H1 (cell line): ENCODE data around the gene PRSS16. TPM values are rescaled to one million over a fixed set of nuclear protein-coding genes. Genes with fewer than 3 reads are reported as not detected.

Experiments used
- ASH2L ChIP-seq: fragments of 200-600, 300-600 bp; sonication (generic); IDR thresholded peaks from one replicate; pipeline ENCODE4 v1.7.1; 2017; ENCODE audit warnings: low read length
- ATF3 ChIP-seq: IDR thresholded peaks from 2 replicates; pipeline ENCODE4 v1.6.1; 2011; ENCODE audit warnings: low read depth, mild to moderate bottlenecking, low read length; ENCODE audit not compliant: insufficient read depth
- KDM4A ChIP-seq: IDR thresholded peaks from one replicate; pipeline ENCODE4 v1.7.1; 2012; ENCODE audit warnings: low read depth, mild to moderate bottlenecking, moderate library complexity, low read length, inconsistent platforms; ENCODE audit not compliant: severe bottlenecking
- POLR2AphosphoS5 ChIP-seq: IDR thresholded peaks from 2 replicates; pipeline ENCODE4 v1.6.1; 2011; ENCODE audit warnings: low read depth, low read length
- SAP30 ChIP-seq: fragments of 300-600 bp; sonication (generic); IDR thresholded peaks from 2 replicates; pipeline ENCODE4 v1.7.1; 2012; ENCODE audit warnings: low read length, moderate library complexity, mild to moderate bottlenecking, inconsistent platforms; ENCODE audit not compliant: insufficient read depth, insufficient replicate concordance
- SIN3A ChIP-seq, 2 experiments: IDR thresholded peaks in 1 of 2; conservative IDR thresholded peaks in 1 of 2; 2 replicates each; pipeline ENCODE4 v1.6.1; 2011 to 2012; ENCODE audit warnings: low read length in 2 of 2, improper control_type of control experiment in 1 of 2, low read depth in 1 of 2, mild to moderate bottlenecking in 1 of 2
- SUZ12 ChIP-seq: fragments of 200-600 bp; sonication (generic); IDR thresholded peaks from 2 replicates; pipeline ENCODE4 v1.6.1; 2012; ENCODE audit warnings: mild to moderate bottlenecking, inconsistent platforms, low read length, moderate library complexity, mixed read lengths
- TCF12 ChIP-seq: IDR thresholded peaks from 2 replicates; pipeline ENCODE4 v1.6.1; 2011; ENCODE audit warnings: low read depth, mild to moderate bottlenecking, low read length
- TEAD4 ChIP-seq: IDR thresholded peaks from 2 replicates; pipeline ENCODE4 v1.6.1; 2012; ENCODE audit warnings: low read depth, low read length, inconsistent platforms, mixed read lengths
- YY1 ChIP-seq: IDR thresholded peaks from 2 replicates; pipeline ENCODE4 v1.6.1; 2011; ENCODE audit warnings: low read depth, mild to moderate bottlenecking, low read length
- polyA plus RNA-seq, 7 experiments: library from polyadenylated mRNA; depleted of rRNA in 3 of 7; stranded (reverse) in 5 of 7; unstranded in 2 of 7; fragments of >200 nt in 5 of 7; fragments of 200-250 nt in 2 of 7; gene quantifications; 1 replicate in 5 of 7; 2 replicates in 1 of 7; 4 replicates in 1 of 7; pipeline versions ENCODE4 v1.2.1 to v1.2.3, GENCODE V29; 2011 to 2013; ENCODE audit warnings: missing spikeins in 2 of 7, mixed read lengths in 2 of 7
- total RNA-seq: library from RNA; stranded (reverse); fragmentation: NEBNext Ultra II Directional; extraction: Animal tissue kit (Norgen Biotek cat#: 25700); gene quantifications from 2 replicates; pipeline ENCODE4 v1.2.1, GENCODE V29; 2021

PRSS16 gene
- total and polyA plus RNA-seq, 2 of the 8 experiments (the other 6 are each of a cell fraction or from before 2014, with no cell fraction given) = 20.2 to 38.9 TPM

GRCh38 chr6:27296106-27296783, 48.7 kb downstream of the PRSS16 start (continued):
- TF ChIP-seq POLR2AphosphoS5 (no peak), ASH2L (no peak), SIN3A (conservative IDR thresholded peaks at IDR 0.05 in 1 of 2, IDR thresholded peaks at IDR 0.05 in 1 of 2; ENCODE audit: low read depth in 1 of 2, low read length in 2 of 2) (peak; percentile 29 to 84; a peak in 2 of 4 replicates), ATF3 (no peak), SAP30 (peak; percentile 15), TCF12 (no peak), YY1 (no peak), TEAD4 (peak; percentile 72), SUZ12 (no peak), KDM4A (peak; percentile 51)
- TF ChIP-seq, all 59 proteins: peak for 6
